Left lung (tissue), 10 donors: ENCODE data around the gene ZBTB42. TPM values are rescaled to one million over a fixed set of nuclear protein-coding genes. Genes with fewer than 3 reads are reported as not detected.
A peak's percentile ranks its signal among the peaks of the same experiment; 100 is the strongest.

Experiments used
- ATAC-seq: fragments of 200-7000 bp; cut with Tn5 transposase; one replicate; pipeline ENCODE4 v1.9.1; 2020; ENCODE audit warnings: moderate library complexity
- DNase-seq, 4 donors: peaks; one replicate each; pipeline ENCODE4 v3.0.0-alpha.2; 2013 to 2020
- H3K27ac ChIP-seq, 2 donors: fragments of 200-600 bp; sonication (generic) in 1 of 2; one replicate each; pipeline versions ENCODE4 v1.5.0 to v1.8.0; 2020 to 2021
- H3K27me3 ChIP-seq, 2 donors: fragments of 200-600 bp; sonication (generic) in 1 of 2; one replicate each; pipeline versions ENCODE4 v1.5.0 to v1.8.0; 2020 to 2021
- H3K36me3 ChIP-seq, 2 donors: fragments of 200-600 bp; sonication (generic) in 1 of 2; one replicate each; pipeline versions ENCODE4 v1.5.0 to v1.8.0; 2020 to 2021
- H3K4me1 ChIP-seq, 2 donors: fragments of 200-600 bp; one replicate each; pipeline ENCODE4 v1.8.0; 2021
- H3K4me3 ChIP-seq, 2 donors: fragments of 200-600 bp; sonication (generic) in 1 of 2; one replicate each; pipeline versions ENCODE4 v1.5.0 to v1.8.0; 2020 to 2021; ENCODE audit warnings: mild to moderate bottlenecking in 1 of 2
- H3K9me3 ChIP-seq, 2 donors: fragments of 200-600 bp; sonication (generic) in 1 of 2; one replicate each; pipeline versions ENCODE4 v1.5.0 to v1.8.0; 2020 to 2021
- CTCF ChIP-seq, 2 donors: fragments of 200-600 bp; sonication (generic) in 1 of 2; IDR thresholded peaks; one replicate each; pipeline versions ENCODE4 v1.5.0 to v1.8.0; 2021; ENCODE audit warnings: antibody characterized with exemption in 2 of 2
- intact Hi-C, 2 donors: fragments of 100-400 bp; cut with DNase I; formaldehyde crosslinking; loops; one replicate each; pipeline versions ENCODE4 v1.11.2 to v1.14.2; 2022
- polyA plus RNA-seq, 6 donors: library from polyadenylated mRNA; unstranded; fragments of 120-200 nt; gene quantifications; one replicate each; pipeline ENCODE4 v1.2.1, GENCODE V29; 2013; ENCODE audit not compliant: insufficient read length in 6 of 6
- total RNA-seq, 2 donors: library from RNA; stranded (reverse); fragmentation: NEBNext Ultra II Directional; extraction: Animal tissue kit (Norgen Biotek cat#: 25700); gene quantifications; one replicate each; pipeline ENCODE4 v1.2.1, GENCODE V29; 2021
- donor health status: DM: no; HTN: yes; CAD: no.
- donor health status: DM: no; HTN: no; CAD: no.

Gene ZBTB42
- total and polyA plus RNA-seq, 8 donors = 5.8 to 12.1 (median 9.3) TPM

- no peak for TF ChIP-seq CTCF (IDR thresholded peaks at IDR 0.05)
- Histone ChIP-seq H3K27ac (no peak overlapping the region), H3K4me1 (peaks cover 45 to 80% of the 10 kb centered on the region in 2 donors), H3K4me3 (no peak overlapping the region), H3K27me3 (no peaks in the 10 kb centered on the region), H3K9me3 (no peaks in the 10 kb centered on the region), H3K36me3 (peaks cover 0 to 55% of the 10 kb centered on the region in 2 donors)
- DNase-seq (no peak), ATAC-seq (no peak)
- intact Hi-C loops = no loop called here
These were observed 9.5 kb upstream of the ZBTB42 start for GRCh38 chr14:104791425-104791824.

DNA sequence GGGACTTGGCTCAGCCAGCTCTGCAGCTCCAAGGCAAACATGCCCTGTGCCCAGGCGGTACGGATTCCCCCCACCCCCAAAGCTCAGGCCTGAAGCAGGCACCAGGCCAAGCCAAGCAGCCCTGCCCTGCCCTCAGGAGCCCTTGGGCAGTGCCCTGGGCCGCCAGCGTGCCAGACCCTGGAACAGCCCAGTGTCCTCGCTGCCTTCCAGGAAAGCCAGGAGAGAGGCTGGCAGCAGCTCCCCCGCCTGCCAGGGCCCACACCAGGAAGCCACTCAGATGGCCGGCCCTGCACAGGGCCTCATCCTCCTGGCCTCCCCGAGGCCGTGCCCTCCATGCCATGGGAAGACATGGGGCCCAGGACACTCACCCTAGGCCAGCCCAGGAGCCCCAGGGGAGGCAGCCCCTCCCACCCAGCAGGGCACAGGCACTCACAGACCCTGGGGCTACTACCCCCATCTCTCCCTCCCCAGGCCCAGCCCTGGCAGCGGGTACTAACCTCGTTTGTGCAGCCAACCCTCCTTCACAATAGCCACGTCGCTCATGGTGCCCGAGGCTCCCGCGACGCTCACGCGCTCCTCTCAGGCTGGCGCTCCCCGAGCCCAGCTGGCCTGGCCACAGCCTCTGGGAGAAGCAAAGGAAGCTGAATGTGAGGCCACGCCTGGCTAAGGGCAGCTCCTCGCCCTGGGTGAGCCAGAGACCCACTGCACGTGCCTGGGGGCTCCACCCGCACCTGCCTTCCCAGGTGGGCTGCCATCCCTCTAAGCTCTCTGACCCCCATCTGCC, 8.6 kb upstream of the ZBTB42 start:
- no peak for TF ChIP-seq CTCF (IDR thresholded peaks at IDR 0.05)
- H3K27me3 ChIP-seq = no peaks in the 10 kb centered on the region
- H3K36me3 ChIP-seq = peaks cover 0 to 53% of the 10 kb centered on the region in 2 donors
- H3K27ac ChIP-seq = peak overlapping the region; percentile 28 to 42
- no peaks in the 10 kb centered on the region for H3K9me3 ChIP-seq
- peaks cover 36 to 80% of the 10 kb centered on the region in 2 donors for H3K4me1 ChIP-seq
- ATAC-seq (peak; percentile 76), DNase-seq (peak in 2 of 4 donors; percentile 81 to 91)
- H3K4me3 ChIP-seq = no peak overlapping the region
- intact Hi-C loops = no loop called here

DNA sequence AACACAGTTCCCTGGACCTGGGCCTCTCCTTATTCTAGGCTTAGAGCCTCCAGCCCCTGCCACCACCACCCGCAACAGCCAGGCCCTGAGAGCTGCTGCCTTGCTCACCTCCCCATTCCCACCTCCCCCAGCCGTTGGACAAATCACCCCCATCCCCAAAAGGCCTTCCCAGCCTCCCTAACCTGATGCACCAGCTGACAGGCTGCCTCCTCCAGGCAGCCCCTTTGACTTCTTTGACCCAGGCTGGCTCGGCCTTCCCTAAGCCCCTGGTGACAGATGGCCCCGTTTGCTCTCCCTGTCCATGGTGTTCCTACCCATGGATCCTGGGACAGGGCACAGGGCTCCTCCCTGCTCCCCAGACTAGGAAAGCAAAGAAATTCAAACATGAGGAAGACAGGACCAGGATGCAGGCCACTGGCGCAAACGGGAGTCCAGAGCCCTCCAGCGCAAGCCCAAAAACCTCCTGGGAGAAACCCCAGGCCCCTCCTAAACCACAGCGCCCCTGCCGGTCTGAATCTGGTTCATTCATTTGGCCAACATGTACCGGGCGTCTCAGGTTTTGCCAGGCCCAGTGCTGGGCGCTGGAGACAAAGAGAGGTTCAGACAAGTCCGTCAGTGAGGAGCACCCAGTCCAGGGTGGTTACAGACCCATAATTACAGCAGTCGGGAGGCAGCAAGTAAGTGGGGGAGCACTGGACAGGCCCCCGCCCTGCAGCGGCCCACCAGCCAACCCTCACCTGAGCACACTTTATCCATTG, 7.8 kb upstream of the ZBTB42 start:
- DNase-seq = no peak
- peak overlapping the region in 1 of 2 donors; percentile 86 for H3K4me3 ChIP-seq
- peak overlapping the region in 1 of 2 donors; percentile 28 for H3K27ac ChIP-seq
- intact Hi-C loops = no loop called here
- no peak for TF ChIP-seq CTCF (IDR thresholded peaks at IDR 0.05)
- peaks cover 32 to 80% of the 10 kb centered on the region in 2 donors for H3K4me1 ChIP-seq
- no peaks in the 10 kb centered on the region for H3K9me3 ChIP-seq
- no peaks in the 10 kb centered on the region for H3K27me3 ChIP-seq
- no peak for ATAC-seq
- H3K36me3 ChIP-seq = peaks cover 0 to 45% of the 10 kb centered on the region in 2 donors

GRCh38 chr14:104793703-104793959, 7.3 kb upstream of the ZBTB42 start:
- Histone ChIP-seq H3K4me3 (peak overlapping the region in 1 of 2 donors; percentile 86), H3K27ac (no peak overlapping the region), H3K36me3 (peaks cover 0 to 40% of the 10 kb centered on the region in 2 donors), H3K9me3 (no peaks in the 10 kb centered on the region), H3K27me3 (no peaks in the 10 kb centered on the region), H3K4me1 (peaks cover 29 to 77% of the 10 kb centered on the region in 2 donors)
- DNase-seq (no peak), ATAC-seq (no peak)
- TF ChIP-seq CTCF (IDR thresholded peaks at IDR 0.05) = no peak
- intact Hi-C loops = no loop called here

DNA sequence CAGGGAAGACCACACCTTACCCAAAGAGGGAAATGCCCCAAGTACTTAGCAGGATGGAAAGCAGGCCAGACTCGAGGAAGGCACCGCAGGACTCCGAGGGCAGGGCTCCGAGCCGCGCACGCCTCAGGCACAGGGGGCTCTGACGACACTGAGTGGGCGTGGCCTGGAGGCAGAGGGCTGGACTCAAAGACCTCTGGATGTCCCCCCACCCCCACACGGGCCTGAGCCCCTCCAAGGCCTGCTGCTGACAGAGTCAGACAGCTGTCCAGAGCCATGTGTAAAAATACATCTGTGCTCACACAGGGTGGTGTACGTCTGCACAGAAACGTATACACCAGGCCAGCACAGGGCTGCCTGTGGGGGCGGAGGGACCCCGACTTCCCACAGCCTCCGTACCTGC, 6.8 kb upstream of the ZBTB42 start:
- intact Hi-C loops = no loop called here
- peaks cover 29 to 72% of the 10 kb centered on the region in 2 donors for H3K4me1 ChIP-seq
- peak; percentile 37 for ATAC-seq

More for the DNA sequence above, 6.8 kb upstream of the ZBTB42 start:
- Histone ChIP-seq H3K27me3 (no peaks in the 10 kb centered on the region), H3K4me3 (peak overlapping the region; percentile 73 to 86), H3K9me3 (no peaks in the 10 kb centered on the region), H3K36me3 (peaks cover 0 to 35% of the 10 kb centered on the region in 2 donors), H3K27ac (peak overlapping the region; percentile 79 to 81)
- no peak for TF ChIP-seq CTCF (IDR thresholded peaks at IDR 0.05)
- peak in 2 of 4 donors; percentile 79 to 93 for DNase-seq
